ENCODE data around the gene CEACAM8. TPM values are rescaled to one million over a fixed set of nuclear protein-coding genes. Genes with fewer than 3 reads are reported as not detected.
"Not testable (repeated sequence)": the region's sequence is repeated elsewhere in the genome, so short reads cannot be mapped to it uniquely, and the experiment has no call there.

The CEACAM8 gene
- total RNA-seq, 1 donor from 2014 or later = not detected

- TF ChIP-seq CTCF (IDR thresholded peaks at IDR 0.05) = no peak
- no peaks in the 10 kb centered on the region for H3K4me1 Mint-ChIP-seq (ENCODE audit: unreplicated experiment)
- H3K27me3 Mint-ChIP-seq (ENCODE audit: unreplicated experiment) = peaks cover 6% of the 10 kb centered on the region
- H3K27ac Mint-ChIP-seq (ENCODE audit: unreplicated experiment) = no peak overlapping the region
- no peaks in the 10 kb centered on the region for H3K9me3 Mint-ChIP-seq (ENCODE audit: unreplicated experiment)
- no peaks in the 10 kb centered on the region for H3K36me3 Mint-ChIP-seq (ENCODE audit: unreplicated experiment)
- no peak overlapping the region for H3K4me3 Mint-ChIP-seq (ENCODE audit: unreplicated experiment)
- DNase-seq (ENCODE audit: extremely low spot score, unreplicated experiment) = no peak
These were observed 34.0 kb downstream of the CEACAM8 start for GRCh38 chr19:42560731-42561130.

- no peaks in the 10 kb centered on the region for H3K36me3 Mint-ChIP-seq (ENCODE audit: unreplicated experiment)
- no peak overlapping the region for H3K27ac Mint-ChIP-seq (ENCODE audit: unreplicated experiment)
- H3K4me3 Mint-ChIP-seq (ENCODE audit: unreplicated experiment) = no peak overlapping the region
- no peak for TF ChIP-seq CTCF (IDR thresholded peaks at IDR 0.05)
- H3K4me1 Mint-ChIP-seq (ENCODE audit: unreplicated experiment) = no peaks in the 10 kb centered on the region
- H3K27me3 Mint-ChIP-seq (ENCODE audit: unreplicated experiment) = peaks cover 8% of the 10 kb centered on the region
- no peaks in the 10 kb centered on the region for H3K9me3 Mint-ChIP-seq (ENCODE audit: unreplicated experiment)
- peak; percentile 44 for DNase-seq (ENCODE audit: extremely low spot score, unreplicated experiment)
These were observed 36.1 kb downstream of the CEACAM8 start for GRCh38 chr19:42558450-42559150.

GRCh38 chr19:42557386-42557871 lies 37.3 kb downstream of the CEACAM8 start:
- not testable (repeated sequence) for H3K4me3 Mint-ChIP-seq (ENCODE audit: unreplicated experiment); H3K36me3 Mint-ChIP-seq (ENCODE audit: unreplicated experiment); H3K9me3 Mint-ChIP-seq (ENCODE audit: unreplicated experiment); H3K27ac Mint-ChIP-seq (ENCODE audit: unreplicated experiment); H3K27me3 Mint-ChIP-seq (ENCODE audit: unreplicated experiment); H3K4me1 Mint-ChIP-seq (ENCODE audit: unreplicated experiment)
- DNase-seq (ENCODE audit: extremely low spot score, unreplicated experiment) = peak; percentile 11

- Mint-ChIP-seq H3K9me3 (ENCODE audit: unreplicated experiment) (no peaks in the 10 kb centered on the region), H3K27me3 (ENCODE audit: unreplicated experiment) (peaks cover 2% of the 10 kb centered on the region), H3K4me1 (ENCODE audit: unreplicated experiment) (no peaks in the 10 kb centered on the region), H3K36me3 (ENCODE audit: unreplicated experiment) (no peaks in the 10 kb centered on the region), H3K4me3 (ENCODE audit: unreplicated experiment) (no peak overlapping the region), H3K27ac (ENCODE audit: unreplicated experiment) (no peak overlapping the region)
- DNase-seq (ENCODE audit: extremely low spot score, unreplicated experiment) = peak; percentile 71
- TF ChIP-seq CTCF (IDR thresholded peaks at IDR 0.05) = no peak
These were observed 38.9 kb downstream of the CEACAM8 start for GRCh38 chr19:42555801-42556200.

- H3K4me3 Mint-ChIP-seq (ENCODE audit: unreplicated experiment) = no peak overlapping the region
- H3K27me3 Mint-ChIP-seq (ENCODE audit: unreplicated experiment) = peaks cover 2% of the 10 kb centered on the region
- DNase-seq (ENCODE audit: extremely low spot score, unreplicated experiment) = peak; percentile 46
- no peak for TF ChIP-seq CTCF (IDR thresholded peaks at IDR 0.05)
- no peak overlapping the region for H3K27ac Mint-ChIP-seq (ENCODE audit: unreplicated experiment)
- H3K36me3 Mint-ChIP-seq (ENCODE audit: unreplicated experiment) = no peaks in the 10 kb centered on the region
- H3K4me1 Mint-ChIP-seq (ENCODE audit: unreplicated experiment) = no peaks in the 10 kb centered on the region
- H3K9me3 Mint-ChIP-seq (ENCODE audit: unreplicated experiment) = no peaks in the 10 kb centered on the region
These were observed 39.4 kb downstream of the CEACAM8 start for GRCh38 chr19:42555317-42555716.
